Measurements from ENCODE around the gene CCNI.
"Not testable (repeated sequence)": the region's sequence is repeated elsewhere in the genome, so short reads cannot be mapped to it uniquely, and the experiment has no call there.

CCNI gene

DNA sequence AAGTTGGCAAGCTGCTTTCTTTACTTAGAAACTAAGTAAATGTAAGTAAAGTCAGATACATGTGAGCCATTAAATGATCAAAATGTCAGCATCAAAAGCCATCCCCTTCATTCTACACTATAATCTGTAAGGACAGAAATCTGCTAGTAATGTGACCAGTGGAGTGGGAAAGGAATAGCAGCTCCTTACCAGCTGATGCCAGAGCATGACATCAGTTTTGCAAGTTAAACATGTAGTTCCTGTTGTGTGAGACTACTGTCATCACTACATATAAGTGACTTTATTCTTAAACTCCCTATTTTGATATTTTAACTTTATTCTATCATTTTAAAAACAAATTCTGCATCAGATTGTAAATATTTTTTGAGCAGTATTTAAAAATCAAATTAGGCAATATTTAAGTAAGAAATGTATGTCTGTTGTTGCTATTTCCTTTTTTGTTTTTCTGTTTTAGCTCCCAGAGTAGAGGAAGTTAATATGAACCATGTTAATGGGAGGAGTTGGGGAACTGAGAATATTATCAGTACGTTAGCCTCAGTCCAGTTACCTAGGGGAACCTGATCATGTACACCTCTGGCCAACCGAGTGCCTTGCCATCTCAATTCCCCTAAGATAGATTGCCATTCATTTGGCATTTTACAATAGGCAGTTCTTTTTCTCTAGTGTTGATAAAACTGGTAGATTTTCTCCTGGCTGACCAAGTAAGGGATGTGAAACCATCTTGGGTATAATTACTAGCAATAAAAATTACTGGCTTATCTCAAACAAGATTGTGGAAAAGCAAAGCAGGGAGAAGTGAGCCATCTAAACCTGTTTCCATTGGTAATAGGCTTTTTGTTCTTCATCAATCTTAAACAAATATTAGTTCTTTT, 34.7 kb downstream of the CCNI start:
- DNase-seq (ENCODE audit: low read depth in 2 of 2): no peak

DNA sequence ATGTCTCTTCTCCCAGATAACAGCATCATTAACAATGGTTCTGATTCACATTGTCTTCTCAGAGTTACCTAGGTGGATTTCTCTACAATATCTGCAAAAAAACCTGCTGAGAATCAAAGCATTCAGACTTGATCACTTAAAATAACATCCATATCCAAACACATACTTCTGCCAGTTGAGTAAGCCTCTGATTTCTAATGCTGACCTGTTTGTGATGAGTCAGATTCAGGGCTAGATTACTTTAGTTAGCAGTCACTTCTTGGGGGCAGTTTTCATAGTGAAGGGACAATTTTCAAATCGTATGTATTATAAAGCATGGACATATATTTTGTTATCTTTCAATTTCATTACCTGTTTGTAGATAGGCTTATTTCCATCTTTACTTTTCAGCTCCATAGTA, 35.5 kb downstream of the CCNI start:
- no peak for DNase-seq (ENCODE audit: low read depth in 2 of 2)

DNA sequence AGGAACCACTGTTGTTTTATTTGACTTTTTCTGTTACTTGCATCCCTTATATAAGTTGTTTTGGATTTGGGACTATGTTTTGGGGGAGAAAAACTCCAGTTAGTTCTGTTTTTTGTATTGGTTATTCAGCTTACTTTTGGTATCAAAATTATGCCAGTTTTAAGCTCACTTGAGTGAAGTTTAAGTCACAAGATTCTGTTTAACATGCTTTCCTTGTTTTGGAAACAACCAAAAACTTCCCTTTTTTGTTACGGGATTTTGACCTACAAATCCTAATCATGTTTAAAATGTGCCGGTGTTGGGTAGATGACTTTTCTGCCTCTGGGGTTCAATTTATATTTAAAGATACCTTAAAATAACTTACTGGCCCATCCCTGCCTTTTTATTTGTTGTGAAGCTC, 36.0 kb downstream of the CCNI start:
- DNase-seq (ENCODE audit: low read depth in 2 of 2): no peak

DNA sequence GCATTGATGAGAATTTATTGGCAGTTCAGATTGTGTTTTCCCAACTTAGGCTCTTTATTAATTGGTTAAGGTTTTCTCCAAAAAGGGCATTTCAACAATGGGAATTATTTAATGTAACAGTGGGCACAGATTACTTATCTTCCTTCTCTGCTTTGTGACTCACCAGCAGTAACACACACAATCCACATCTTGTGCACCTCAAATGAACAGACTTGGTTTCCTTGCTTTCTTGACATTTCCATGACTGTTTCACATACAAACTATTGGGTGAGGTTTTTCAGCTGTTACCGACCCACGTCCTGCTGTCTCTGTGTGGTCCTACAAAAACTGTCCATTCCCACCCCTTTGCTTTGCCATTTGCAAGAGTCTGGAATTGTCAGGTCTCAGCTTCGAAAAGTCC, 38.1 kb downstream of the CCNI start:
- no peak for DNase-seq (ENCODE audit: low read depth in 2 of 2)

DNA sequence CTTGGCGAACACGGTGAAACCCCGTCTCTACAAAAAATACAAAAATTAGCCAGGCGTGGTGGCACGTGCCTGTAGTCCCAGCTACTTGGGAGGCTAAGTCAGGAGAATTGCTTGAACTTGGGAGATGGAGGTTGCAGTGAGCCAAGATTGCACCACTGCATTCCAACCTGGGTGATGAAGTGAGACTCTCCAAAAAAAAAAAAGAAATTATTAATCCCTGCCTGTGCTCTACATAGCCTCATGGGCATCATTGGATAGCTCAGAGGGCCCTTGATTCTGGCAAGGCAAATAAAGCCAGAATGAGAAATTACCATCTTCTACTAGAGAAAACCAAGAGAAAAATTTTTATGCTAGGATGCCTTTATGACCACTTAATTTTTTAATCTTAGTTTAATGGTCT, 38.6 kb downstream of the CCNI start:
- not testable (repeated sequence) for DNase-seq (ENCODE audit: low read depth in 2 of 2)

DNA sequence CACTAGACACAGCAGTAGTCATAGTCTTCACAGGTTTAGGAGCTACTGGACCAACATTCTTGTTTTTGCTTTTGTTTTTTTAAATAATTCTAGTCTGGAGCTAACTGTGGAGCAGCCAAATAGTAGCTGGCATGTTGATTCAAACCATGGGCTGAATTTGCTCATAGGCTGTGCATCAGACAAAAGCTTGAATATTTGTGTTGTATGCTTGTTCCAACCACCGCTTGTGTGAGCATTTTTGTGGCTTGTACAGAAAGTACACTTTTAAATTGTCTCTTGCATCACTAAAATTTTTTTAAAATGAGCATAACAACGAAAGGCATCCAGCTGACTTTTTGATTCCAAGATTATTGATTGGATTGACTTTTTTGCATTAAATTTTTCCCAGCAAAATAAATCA, 39.6 kb downstream of the CCNI start:
- DNase-seq (ENCODE audit: low read depth in 2 of 2): no peak

DNA sequence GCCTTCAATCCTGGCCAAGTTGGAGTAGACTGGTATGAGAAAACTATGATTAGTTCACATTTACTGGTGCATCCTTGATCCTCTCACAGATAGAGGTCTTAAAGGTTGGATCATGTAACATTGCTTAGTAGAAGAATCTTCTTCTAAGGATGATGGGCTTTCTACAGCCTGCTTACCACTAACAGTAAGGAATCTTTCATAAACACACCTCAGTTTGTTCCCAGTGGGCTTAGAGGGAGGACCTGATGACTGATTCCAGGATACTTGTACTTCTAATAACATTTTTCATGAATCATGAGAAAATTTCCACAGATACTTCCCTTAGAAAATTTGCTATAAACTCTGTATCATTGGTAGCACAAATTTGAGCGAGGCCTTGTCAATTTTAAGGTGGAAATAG, 40.6 kb downstream of the CCNI start:
- no peak for DNase-seq (ENCODE audit: low read depth in 2 of 2)

DNA sequence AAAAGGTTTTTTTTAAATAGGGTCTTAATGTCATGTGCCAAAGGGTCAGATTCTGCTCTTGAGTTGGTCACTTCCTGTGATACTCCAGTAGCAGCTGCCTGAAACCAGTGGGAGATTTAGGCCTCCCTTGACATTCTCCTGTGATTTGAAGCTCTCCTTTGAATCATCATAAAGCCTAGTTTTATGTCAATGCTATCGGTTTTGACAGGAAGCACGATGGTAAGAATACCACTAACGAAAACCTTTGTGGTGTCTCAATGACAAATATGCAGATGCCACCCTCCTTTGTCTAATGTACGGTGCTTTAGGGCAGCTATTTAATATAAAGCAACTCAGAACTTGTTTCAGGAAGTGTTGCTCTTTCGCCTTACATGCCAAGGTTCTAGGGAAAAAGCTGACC, 44.2 kb downstream of the CCNI start:
- no peak for DNase-seq (ENCODE audit: low read depth in 2 of 2)

DNA sequence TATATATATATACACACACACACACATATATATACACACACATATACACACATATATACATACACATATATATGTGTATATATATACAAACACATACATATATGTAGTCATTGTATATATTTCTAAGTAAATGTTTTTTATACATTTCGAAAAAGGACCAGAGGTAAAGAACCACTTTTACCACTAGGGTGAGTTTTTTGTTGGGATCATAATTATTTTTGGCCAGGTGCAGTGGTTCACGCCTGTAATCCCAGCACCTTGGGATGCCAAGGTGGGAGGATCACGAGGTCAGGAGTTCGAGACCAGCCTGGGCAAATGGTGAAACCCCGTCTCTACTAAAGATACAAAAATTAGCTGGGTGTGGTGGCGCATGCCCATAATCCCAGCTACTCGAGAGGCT, 46.0 kb downstream of the CCNI start:
- DNase-seq (ENCODE audit: low read depth in 2 of 2): not testable (repeated sequence)

DNA sequence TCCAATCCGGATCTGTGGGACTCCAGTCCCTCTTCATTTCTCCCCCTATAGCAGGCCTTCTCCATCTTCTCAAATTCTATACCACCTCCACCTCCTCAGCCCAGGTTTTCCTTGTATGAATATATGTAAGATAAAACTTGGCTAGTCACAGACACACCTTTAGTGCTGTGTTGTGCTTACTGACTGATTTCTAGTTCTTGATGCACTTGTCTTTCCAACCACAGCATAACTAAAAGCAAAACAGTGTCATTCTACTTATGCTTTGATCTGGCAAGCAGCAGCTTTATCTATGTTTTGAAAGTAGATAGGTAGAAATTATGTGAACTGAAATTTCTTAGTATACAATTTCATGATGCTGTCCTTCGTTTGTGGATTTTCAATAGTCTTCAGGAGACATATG, 47.5 kb downstream of the CCNI start:
- DNase-seq (ENCODE audit: low read depth in 2 of 2): no peak

DNA sequence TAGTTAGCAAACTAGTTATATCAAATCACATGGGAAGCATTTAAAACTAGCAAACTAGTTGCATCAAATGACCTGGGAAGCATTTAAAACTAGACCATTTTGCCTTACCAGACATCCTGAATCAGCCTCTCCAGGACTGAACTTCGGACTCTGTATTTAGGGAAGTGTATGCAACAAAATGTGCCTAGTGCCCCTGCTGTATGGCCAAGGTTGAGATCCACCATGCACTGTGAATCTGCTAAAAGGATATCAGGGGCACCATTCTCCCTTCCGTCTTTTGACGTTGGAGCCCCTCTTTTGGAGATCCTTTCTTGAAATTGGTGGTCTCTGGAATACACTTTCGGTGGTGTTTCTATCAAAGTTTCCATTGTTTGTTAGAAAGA, 49.5 kb downstream of the CCNI start:
- no peak for DNase-seq (ENCODE audit: low read depth in 2 of 2)

DNA sequence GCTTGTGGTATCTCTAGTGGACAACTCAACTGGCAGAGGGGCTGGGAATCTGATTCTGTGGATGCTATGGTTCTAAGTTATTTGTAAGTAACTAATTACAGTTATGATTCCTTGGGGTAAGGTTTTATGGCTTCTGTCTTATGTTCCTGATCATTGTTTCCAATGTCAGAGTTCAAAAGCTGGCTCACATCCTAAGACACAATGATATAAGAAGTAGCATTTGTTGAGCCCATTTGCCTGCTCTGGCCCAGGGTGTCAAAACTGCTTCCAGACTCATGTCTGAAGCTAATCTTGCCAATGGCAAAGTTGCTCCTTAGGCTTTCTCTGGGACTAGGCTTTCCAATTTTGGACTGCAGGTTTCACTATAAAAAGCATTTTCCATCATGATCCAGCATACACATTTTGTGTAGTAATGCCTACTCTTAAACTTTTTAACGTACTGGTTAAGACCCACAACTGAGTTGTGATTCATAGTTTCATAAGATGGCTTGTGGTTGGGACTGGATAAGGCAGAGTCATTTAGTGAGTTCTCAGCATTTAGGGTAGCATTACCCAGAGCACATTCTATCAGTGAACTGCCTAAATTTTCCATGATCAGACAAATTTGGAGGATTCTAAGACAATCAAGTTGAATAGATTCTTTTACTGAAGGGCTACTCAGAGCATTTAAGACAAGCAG, 50.0 kb downstream of the CCNI start:
- no peak for DNase-seq (ENCODE audit: low read depth in 2 of 2)

DNA sequence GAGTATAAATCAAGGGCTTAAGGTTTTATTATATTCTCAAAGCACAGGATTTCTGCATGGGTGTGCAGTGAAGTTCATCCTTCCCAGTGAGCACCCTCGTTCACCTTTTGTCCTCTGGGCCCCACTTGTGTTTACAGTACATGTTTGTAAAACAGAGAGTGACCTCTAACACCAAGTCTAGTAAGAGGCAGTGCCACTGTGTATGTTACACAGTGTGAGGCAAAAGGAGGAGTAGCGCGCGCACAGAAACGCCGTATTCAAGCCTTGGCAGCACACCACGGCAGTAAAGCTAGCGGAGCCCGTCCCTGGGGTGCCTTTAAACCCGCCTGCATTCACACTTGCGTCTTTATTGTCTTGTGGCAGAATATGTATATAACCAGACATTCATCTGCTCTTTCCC, 51.9 kb downstream of the CCNI start:
- DNase-seq (ENCODE audit: low read depth in 2 of 2): no peak

DNA sequence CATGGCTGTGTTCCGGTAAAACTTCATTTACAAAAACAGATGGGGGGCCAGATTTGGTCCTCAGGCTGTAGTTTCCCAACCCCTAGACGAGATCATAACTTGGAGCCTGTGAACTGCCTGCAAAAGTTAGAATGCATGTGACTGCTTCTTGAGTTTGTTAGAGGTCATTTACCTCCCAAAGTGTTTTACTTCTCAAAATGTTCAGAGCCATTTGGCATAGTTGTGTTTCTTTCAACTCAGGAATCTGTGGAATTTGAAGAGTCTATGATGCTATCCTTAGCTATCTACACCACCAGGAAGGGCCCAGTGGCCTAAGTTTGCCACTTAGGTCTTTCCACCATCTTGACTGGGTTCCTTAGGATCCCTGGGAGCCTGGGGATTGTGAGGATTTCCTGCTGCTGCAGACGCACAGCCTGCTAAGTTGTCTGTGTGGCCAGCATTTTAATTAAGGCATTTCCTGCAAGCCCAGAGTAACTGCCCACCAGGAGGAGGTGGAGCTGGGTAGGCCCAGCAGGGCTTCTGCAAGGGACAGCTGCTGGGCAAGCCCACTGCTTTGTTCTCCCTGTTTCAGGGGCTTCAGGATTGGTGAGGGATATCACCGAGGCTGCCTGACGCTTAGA, 53.1 kb downstream of the CCNI start:
- no peak for DNase-seq (ENCODE audit: low read depth in 2 of 2)

DNA sequence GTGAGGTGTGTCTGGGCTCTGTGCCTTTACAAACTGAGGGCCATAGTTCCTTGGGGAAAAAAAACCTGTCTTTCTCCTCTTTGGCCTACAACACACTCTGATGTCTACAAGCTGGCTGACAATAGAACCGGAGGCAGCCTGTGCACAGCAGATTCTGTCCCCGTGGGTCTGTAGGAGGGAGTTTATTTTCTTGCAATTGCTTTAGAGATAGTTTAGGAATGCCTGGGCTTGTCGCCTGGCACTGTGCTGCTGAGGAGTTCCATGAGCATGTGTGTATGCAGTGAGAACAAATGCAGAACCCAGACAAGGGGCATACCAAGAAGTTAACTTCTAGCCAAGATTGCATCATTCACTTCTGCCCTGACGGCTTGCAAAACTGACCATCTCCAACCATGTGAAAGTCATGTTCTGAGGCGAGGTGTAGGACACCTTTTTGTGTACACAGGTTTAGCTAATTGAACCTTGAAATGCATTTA, 54.1 kb downstream of the CCNI start:
- DNase-seq (ENCODE audit: low read depth in 2 of 2): no peak

DNA sequence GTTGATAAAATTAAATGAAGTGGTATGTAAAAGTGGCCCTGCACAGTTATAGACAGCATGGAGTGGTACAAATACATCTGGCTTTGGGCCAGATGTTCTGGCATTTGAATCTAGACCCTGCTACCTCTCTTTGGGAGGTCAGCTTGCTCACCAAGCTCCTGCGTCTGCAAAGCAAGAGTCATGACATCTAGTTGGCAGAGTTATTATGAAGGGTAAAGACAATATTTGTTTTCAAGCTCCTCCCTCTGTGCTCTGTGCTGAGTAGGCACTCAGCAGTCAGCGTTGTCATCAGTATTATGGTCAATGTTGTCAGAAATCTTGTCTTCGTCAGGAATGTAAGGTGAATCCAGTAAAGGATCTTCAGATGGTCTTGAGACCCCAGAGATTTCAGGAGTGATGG, 55.8 kb downstream of the CCNI start:
- no peak for DNase-seq (ENCODE audit: low read depth in 2 of 2)

DNA sequence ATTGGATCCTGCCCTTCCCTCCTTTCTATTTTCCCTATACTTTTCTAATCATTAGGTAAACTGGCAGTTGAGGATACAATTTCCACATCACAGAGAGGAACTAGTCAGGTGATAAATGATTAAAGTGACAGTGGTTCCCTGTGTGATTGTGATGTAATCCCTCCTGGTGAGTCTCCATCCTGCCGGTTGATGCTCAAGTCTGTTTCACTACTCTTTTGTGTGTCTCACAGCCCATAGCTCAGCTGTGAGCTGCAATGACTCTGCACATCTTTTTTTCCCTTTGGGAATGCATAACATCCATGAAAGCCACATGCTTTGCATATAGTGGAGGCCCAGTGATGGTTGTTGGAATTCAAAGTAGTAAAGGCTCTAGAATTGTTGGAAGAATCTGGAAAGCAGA, 60.4 kb downstream of the CCNI start:
- DNase-seq (ENCODE audit: low read depth in 2 of 2): no peak

DNA sequence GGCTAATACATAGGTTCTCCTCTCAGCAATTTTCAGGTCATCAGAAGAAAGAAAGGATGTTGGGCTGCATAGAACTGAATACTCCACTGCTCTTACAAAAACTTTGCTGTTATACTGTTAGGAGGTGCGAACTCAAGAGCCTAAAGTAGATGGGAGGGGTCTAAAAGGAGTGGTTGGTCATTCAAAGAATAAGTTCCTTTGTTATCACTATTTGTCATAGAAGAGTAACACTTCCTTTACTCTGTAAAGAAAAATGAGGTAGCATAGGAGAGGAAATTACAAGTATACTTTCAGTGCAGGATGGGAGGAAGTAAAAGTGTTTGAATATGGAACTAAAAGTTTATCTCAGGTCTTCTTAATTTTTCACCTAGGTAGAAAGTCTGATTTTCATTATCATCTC, 61.5 kb downstream of the CCNI start:
- no peak for DNase-seq (ENCODE audit: low read depth in 2 of 2)

DNA sequence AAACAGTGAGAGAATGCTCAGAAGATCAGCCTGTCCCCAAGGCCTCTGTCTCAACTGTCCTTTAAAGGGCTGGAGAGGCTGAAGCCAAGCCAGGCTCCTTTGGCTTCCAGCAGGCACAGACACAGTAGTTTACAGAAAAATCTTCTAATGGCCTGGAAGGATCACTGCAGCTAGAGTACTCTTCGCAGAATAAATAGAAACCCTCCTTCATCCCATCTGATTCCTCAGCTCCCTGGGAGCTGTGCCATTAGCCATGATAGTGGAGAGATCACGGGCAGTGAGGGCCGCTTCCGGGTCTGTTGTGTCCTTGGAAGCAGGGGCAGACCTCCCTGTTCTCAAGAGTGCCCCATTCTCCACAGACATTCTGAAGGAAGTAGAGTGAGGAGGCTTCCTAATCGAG, 63.1 kb downstream of the CCNI start:
- DNase-seq (ENCODE audit: low read depth in 2 of 2): no peak

DNA sequence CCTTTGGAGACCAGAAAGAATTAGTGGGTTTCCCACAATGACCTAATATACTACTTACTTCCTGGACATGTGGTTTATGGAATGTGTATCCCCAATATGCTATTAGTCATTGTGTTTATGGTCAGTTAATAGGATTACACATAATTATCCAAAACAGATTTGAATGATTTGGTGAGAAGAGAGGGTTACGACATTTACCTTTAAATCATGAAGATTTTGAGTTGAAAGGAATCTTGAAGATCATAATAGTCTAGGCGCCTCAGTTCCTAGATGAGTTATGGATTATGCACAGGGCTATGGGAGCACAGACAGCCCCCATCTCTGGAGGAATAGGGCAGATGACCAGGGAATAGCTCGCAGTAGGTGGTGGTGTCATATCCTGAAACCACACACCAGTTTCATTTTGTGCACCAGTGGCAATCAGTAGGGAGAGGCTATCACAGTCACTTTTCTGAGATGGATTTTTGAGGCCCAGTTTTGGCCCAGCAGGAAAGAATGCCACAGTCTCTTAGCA, 64.9 kb downstream of the CCNI start:
- no peak for DNase-seq (ENCODE audit: low read depth in 2 of 2)

DNA sequence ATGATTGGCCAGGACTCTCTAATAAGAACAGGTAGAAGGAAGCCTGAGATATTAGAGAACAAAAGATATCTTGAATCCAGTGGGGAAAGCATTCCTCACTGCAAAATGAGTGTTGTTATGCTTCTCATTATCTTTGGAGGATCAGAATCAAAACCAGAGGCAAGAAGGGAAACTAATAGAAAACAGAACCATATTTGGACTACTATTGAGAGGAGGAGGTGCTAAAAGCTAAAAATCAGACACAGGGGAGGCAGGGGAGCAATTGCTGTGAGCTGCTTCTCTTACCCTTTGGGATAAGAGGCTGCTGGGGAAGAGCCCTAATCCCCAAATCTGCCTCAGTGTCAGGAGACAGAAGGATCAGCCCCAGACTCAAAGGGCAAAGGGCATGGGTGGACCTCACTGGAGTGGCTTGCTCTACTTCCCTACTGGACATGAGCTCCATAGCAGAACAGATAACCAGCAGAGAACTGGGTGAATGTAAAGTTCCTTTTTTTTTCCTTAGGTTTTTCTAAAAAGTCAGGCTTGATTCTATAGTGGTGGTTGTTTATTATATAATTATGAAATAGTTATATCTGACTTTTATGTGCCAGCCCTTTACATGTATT, 66.2 kb downstream of the CCNI start:
- no peak for DNase-seq (ENCODE audit: low read depth in 2 of 2)
